Stimulated activated naive CD8-positive, alpha-beta T cell treated with anti-CD3 and anti-CD28 coated beads, Interleukin-15, Interleukin-2, amounts not matched to agents 100 U/mL and 50 U/mL, for 24 hours (primary cell): ENCODE data around the gene VSNL1.
"Not testable (repeated sequence)": the region's sequence is repeated elsewhere in the genome, so short reads cannot be mapped to it uniquely, and the experiment has no call there.

ENCODE experiments used
- ATAC-seq: fragments of 150-1000 bp; cut with Tn5 transposase; one replicate; pipeline ENCODE4 v1.10.0; 2021
- DNase-seq: peaks from one replicate; pipeline ENCODE4 v3.0.0; 2021

VSNL1 gene

DNA sequence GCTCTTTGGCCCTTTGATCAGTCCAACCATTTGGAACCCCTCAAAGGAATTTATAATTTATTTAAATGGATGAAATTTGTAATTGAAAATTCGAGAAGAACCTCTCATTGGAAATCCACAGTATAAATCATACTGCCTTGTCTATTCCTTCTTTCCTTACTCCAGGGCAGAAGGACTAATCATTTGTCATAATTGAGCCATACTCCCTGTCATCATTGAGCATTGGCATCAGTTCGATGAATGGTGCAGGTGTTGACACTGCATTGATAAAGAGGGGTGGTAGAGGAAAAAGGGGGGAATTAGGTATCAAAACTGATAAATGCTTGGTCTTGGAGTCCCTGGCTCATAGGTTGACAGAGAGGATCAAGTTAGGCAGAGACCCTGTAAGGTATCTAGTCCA is 2.0 kb downstream of the VSNL1 start:
- DNase-seq (no peak), ATAC-seq (no peak)

DNA sequence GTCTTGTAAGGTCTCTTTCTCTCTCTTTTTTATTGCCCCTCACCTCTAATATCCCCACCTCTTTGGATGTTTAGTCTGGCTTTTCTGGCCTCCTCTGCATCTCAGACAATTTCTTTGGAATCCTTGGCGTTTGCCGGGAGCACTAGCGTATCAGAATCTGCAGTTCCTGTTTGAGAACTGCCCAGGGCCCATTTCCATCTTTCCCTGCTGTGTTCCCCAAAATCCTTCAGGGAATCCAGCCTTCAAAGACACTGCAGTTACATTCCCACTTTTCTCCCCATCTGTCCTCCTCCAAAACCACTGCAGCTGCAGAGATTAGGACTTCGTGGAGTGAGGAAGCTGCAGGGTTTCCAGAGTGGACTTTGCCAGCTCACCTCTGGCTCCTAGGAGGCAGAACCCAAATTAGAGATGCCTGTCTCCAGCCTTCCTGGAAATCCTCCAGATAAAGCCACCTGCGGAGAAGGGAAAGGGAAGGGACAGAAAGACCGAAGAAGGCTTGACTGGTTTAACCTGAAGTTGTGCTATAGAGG is 2.7 kb downstream of the VSNL1 start:
- DNase-seq, result no peak
- no peak for ATAC-seq

DNA sequence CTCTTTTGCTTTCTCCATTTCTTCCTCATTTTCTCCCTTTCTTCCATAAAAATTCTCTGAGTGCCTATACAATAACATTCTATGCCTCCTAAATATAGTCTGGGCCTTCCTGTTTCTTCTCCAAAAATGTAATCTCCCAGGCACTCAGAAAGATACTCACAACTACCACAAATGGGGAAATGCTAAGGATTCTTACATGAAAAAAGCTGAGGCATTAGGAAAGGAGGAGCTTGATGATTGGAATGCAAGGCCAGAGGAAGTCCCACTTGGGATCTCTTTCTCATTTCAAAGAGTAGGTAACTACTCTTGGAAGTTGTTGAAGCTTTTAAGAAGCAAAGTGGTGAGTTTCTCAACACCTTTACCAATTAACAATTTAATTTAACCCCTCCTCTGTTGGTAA is 3.4 kb downstream of the VSNL1 start:
- DNase-seq, result no peak
- ATAC-seq, result no peak

DNA sequence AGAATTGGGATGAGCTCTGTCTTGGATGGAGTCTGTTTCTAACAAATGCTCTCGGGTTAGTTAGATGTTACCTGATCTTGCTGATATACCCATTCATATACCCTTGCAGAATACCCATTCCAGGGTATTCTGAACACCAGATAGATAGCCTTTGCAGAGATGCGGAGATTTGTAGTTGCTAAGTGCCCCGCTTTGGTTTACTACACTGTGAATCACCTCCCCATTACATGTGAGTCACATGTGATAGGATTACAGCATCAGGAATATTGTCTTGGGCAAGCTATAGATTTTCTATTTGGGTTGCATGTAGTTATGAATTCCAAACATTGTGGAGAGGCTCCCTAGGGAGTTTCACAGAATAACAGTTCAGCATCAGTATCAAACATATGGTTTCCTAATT is 3.8 kb downstream of the VSNL1 start:
- no peak for ATAC-seq
- no peak for DNase-seq

DNA sequence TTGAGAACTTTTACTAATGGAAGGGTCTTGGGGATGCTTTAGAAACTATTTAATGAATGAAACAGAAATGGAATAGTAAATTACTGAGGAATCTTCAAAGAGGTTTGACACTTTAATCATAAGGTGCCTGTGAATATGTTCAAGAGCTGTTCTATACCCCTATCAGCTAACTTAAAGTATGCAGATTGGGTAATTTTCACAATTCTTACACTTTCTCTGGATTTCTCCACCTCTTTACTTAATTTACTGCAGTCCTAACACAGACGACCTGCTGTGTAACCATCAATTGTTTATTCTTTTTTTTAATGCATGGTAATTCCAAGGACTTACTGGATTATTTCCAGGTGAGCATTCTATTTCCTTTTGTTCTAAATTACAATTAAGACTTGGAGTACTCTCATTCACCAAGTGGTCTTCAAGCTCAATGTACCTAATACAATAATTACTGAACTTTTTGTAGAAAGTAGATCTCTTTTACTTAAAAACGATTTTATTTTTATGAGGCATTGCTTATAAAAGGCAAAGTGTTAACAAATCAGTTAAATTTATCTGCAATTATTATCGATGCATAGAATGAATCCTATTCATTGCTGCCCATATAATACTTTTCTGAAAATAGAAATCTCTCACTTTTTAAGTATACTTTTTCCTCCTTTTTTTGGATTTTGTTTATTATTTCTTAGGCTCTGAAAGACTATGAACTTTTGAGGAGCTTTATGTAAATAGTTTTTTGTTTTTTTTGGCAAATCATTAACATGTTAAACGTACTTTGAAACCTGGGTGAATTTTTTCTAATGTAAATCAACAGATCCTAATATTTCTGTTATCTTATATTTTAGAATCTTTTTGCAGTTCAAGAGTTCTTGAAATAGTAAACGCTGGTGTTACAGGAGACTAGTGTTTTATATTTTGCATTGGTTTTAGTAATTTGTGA is 5.5 kb downstream of the VSNL1 start:
- ATAC-seq (no peak), DNase-seq (no peak)

DNA sequence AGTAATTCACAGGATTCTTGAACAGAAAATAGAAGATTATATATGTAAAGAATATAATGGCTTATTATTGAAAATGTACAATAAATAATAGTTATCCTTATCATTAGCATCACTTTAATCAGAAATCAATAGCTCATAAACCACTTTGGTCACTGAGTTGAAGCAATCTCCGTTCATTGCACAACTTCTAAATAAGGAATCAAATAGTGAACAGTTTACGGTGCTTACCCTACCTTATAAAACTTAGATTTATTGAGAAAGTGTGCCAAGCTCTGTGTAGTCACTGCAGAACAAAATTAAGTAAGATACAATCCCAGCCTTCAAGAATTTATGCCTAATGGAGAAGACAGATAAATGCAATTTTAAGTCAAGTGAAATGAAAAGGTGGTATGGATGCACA is 6.7 kb downstream of the VSNL1 start:
- ATAC-seq, result no peak
- DNase-seq, result no peak

DNA sequence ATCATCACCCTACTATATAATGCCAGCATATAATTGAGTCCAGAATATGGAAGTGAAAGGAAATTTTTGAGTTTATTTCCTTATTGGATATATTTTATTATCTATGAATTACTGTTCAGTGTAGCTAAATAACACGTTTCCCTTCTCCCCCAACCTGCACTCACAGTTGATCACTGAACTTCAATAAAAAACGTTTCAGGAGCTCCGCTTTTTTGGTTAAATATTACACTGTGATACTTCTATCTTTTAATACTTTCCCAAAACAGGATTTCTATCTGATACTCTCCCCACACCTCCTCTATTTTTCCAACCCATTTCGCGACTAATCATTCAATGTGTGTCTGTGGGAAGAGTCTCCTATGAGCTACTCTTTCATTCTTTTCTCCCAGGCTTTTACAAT is 7.2 kb downstream of the VSNL1 start:
- ATAC-seq (no peak), DNase-seq (no peak)

DNA sequence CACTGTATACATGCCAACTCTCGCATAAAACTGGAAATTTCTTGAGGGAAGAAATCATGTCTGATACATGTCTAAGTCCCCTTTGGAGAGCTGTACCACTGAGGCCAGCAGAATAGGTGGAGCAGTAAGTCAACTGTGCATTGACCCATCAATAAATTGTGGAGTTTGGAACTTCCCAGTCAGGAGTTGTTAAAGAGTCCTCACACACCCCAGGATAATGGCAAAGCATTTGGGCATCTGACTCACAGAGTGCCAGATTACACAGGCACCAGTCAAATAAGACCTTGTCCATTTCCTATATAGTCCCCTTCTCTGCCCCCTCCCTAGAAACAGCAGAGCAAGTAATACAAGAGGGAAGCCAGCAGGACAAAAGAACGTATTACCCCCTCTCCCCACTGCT is 10.4 kb downstream of the VSNL1 start:
- no peak for ATAC-seq

DNA sequence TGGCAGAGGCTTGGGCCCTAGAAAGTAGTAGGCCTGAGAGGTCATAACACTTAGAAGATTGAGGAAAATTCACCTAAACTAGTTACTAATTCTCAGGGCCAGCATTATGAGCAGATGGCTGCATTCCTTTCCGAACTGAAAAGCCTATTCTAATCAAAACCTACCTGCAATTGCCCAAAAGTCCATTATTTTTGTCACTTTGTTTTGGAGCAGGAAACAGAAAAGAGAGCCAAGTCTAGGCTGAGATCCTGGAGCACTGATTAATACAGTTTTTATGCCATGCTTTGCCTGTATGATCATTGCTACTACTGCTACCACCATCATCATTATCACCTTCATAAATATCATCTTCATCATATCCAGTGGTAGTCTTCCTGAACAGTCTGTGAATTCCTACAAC is 14.7 kb downstream of the VSNL1 start:
- no peak for DNase-seq
- ATAC-seq, result no peak

More for the DNA sequence above, 10.4 kb downstream of the VSNL1 start:
- DNase-seq, result no peak

DNA sequence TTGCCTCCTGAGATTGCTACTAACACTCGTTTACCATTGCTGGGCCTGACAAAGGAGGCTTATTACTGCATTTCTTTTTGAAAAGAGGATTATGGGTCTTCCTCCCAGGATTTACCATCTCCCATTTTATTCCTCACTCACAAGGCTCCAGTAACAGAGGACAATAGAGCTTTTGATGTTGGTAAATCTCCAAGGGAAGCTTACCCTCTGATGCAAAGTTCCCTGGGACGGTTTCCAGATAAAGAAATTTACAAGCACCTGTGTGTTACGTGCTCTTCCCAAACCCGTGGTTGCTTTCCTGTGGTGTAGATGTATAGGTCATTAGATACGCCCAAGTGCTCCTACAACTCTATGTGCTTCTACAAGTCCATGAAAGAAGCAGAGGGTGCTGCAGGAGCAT is 17.1 kb downstream of the VSNL1 start:
- no peak for DNase-seq
- ATAC-seq, result no peak

DNA sequence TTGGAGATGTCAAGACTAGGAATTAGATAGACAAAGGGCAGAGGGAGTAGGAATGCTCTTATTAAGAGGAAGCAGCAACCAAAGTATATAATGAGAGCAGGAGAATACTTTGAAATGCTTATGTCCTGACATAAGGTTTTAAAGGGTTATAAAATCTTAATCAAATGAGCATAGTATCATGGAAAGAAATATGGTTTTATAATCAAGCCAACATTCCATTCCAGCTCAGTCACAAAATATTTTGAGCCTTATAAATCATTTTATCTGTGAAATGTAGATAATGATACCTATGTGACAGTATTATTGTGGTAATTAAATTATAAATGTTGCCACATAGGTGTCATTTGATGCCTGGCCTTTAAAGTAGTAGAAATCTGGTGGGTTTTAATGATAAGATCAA is 17.6 kb downstream of the VSNL1 start:
- ATAC-seq, result no peak
- DNase-seq, result no peak

DNA sequence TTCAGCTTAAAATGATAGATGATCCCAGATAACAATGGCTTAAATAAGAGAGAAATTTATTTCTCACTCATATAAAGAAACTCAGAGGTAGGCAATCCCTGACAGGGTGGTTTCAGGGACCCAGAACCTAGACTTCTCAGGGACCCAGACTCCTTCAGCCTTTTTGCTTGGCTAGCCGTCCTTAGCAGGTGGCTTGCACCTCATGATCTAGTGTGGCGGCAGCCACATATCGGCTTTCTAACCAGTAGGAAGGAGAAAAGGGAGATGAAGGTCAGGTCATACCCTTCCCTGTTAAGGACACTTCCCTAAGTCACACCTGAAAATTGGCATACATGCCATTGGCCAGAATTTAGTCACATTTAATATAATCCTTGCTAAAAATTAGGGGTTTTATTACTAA is 18.4 kb downstream of the VSNL1 start:
- ATAC-seq, result no peak
- DNase-seq, result no peak

DNA sequence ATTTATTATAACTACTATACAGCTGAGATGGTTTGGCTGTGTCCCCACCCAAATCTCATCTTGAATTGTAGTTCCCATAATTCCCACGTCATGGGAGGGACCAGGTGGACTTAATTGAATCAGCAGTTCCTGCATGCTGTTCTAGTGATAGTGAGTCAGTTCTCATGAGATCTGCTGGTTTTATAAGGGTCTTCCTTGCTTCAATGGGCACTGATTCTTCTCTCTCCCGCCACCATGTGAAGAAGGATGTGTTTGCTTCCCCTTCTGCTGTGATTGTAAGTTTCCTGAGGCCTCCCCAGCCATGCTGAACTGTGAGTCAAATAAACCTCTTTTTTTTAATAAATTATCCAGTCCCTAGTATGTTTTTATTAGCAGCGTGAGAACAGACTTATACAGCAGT is 25.2 kb downstream of the VSNL1 start:
- DNase-seq, ATAC-seq: not testable (repeated sequence)

DNA sequence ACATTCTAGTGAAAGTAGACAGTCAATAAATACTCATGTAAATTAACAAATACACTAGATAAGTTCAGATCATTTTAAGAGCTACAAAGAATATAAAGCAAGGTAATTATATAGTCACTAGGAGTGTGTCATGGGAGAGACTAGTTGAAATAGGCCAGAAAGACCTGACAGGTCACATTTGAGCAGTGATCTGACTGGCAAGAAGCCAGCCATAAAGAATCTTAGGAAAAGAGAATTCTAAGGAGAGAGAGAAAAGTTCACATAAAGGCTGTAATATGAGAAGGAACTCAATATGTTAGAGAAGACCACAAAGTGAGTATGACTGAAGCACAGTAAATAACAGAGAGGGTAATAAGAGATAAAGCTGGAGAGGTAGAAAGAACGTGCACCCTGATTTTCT is 31.2 kb downstream of the VSNL1 start:
- ATAC-seq (no peak), DNase-seq (no peak)

DNA sequence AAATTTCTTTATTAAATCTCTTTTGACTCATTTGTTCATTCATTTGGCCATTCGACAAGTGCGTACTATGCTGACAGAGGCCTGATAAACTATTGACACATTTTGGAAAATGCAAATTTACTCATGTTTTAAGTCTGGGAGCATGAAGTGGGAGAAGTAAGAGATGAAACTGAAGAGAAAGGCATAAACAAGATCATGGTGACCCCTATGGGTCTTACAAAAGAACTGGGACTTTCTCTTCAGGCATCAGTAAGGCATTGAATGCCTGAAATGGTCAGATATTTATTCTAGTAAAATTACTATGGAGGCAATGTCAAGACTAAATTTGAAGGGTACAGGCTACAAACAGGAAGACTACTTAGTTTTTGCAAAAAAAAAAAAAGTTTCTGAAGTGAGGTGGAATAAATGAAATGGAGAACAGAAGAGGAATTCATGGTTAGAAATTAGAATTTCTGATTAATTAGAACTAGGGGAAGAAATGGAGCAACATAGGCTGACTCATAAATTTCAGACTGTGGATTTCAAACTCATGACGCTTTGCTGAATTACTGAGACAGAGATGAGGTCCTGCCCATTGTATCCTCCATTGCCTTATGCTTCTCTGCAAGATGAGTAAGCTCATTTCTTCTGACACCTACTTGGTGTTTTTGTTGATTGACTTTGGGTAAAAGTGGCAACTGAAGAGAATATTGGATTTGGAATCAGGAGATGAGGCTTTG is 32.7 kb downstream of the VSNL1 start:
- DNase-seq (no peak), ATAC-seq (no peak)

DNA sequence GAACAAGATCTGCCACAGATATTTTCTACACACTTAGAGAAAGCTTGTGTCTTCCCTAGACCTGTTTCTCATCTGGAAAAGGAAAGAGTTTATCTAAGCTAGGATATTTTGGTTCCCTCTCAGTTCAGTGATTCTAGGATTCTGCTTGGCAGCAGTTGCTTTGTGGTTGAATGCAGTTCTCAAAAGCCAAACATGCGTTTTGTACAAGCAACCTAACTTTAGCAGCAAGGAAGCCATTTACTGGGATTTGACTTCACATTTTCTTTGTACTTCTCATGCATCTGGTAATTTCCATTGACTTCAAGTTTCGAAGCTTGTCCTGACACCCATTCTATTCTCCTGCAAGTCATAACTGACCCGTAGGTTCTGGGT is 33.3 kb downstream of the VSNL1 start:
- ATAC-seq (no peak), DNase-seq (no peak)

DNA sequence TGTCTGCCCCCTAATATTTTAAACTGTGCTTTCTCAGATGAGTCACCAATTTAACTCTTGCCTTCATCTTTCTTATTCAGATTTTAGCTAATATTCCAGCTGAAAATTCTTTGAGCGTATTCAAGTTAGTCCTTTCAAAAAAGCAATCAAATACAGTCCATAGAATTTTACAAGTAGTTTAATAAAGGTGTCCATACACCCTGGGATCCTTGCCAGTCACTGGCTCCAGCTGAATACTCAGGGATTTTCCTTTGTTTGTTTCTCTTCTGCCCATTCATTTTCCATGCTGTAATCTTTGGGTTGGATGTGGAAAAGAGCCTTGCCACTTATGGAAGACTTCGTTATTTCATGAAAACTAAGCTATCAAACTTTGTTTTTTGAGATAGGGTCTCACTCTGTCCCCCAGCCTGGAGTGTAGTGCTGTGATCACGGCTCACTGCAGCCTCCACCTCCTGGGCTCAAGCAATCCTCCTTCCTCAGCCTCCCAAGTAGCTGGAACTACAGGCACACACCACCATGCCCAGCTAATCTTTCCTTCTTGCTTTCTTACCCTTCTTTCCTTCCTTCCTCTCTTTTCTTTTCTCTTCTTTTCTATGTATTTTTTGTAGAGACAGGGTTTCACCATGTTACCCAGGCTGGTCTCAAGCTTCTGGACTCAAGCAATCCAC is 34.0 kb downstream of the VSNL1 start:
- no peak for DNase-seq
- no peak for ATAC-seq

DNA sequence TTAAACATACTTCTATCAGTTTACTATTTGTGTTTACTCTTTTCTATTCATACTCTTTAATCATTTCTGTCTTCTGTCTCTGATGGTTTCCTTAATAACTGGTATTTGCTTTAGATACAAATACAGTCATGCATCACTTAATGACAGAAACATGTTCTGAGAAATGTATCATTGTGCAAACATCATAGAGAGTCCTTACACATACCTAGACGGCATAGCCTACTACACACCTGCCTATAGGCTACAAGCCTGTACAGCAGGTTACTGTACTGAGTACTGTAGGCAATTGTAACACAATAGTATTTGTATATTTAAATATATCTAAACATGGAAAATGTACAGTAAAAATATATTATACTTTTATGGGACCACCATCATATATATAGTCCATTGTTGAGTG is 36.3 kb downstream of the VSNL1 start:
- ATAC-seq (no peak), DNase-seq (no peak)

DNA sequence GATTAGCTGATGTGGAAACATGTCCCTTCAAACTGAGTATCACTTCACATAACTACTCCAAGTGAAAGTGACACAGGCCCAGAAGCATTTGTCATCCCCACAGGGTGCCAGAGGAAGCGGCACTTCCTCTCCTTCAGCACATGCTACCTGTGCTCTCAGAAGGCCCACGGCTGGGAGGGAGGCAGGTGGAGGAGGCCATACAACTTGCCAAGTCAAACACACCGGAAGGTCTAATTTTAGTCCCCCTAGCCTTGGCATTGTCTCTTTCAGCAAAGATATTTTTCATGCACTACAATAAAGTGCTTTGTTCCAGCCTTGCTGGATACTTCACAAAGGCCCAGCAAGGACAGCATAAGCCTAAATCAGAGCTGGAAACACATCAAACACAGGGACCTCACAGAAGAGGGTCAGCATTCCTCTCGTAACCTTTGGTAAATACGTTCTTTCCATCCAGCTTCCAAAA is 38.0 kb downstream of the VSNL1 start:
- ATAC-seq (no peak), DNase-seq (no peak)

DNA sequence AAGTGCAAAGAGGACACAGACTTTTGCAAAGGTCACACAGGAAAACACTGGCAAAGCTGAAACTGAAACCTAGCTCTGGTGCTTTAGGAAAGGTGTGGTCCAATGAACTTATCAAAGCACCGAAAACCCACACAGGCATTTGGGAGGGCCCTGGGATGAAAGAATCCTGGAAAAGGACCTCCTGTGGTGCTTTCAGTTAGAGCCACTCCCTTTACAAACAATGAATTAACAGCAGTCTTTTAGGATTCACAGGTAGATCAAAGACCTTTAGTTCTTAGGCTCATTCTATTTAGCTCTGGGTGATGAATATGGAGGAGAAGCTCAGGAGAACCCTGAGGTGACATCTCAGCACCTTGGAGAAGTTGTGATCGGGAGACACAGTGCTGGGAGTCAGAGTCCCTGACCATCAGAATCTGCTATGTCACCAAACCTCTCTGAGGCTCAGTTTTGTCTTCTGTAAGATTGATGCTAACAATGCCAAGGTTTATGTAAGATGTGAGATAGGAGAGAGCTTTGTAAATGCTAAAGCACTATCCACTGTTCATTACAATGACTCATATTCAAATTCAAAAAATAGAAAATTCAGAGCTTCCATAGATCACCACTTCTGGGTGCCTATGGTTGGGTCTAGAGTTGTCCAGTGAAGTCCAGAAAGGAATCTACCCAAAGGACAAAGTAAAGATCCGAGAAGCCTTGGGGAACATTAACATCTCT is 39.3 kb downstream of the VSNL1 start:
- DNase-seq (no peak), ATAC-seq (no peak)

DNA sequence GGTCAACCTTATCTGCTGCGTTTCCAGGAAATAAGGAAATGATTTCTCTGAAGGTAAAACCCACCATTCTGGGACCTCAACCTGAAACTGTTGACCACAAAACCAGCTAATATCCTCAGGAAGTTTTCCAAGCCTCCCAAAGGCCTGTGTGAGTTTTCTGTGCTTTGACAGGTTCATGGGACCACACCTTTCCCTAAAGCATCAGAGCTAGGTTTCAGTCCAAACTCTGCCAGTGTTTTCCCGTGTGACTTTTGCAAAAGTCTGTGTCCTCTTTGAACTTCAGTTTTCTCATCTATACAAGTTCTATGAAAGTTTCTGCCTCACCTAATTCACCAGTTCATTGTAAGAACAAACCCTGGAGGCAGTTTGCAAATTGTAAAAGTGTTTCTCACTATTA is 39.8 kb downstream of the VSNL1 start:
- DNase-seq (no peak), ATAC-seq (no peak)

DNA sequence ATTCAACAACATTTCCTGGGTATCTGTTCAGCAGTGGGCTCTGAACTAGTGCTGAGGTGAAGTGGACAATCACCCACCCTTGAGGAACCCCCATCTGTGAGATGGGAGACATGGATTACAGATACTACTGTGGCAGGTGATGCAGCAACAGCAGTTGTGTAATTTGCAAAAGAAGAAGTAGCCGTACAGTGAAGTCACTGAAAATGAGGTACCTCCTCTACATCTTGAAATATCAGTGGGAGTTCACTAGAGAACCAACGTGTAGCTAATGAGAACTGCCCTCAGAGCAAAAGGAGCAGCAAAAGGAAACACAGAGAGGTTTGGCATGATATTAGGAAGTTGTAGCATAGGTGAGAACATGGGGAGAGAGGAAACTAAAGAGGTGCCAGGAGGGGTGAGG is 41.3 kb downstream of the VSNL1 start:
- no peak for DNase-seq
- no peak for ATAC-seq
